GM12878 (cell line): Measurements from ENCODE around the gene EEF1A1. TPM values are rescaled to one million over a fixed set of nuclear protein-coding genes. Genes with fewer than 3 reads are reported as not detected.

Experiments
- ATF7 ChIP-seq: fragments of 450-650 bp; IDR thresholded peaks from 2 replicates; pipeline ENCODE4 v1.6.1; 2016; ENCODE audit warnings: low read depth, mild to moderate bottlenecking
- BACH1 ChIP-seq: fragments of 450-650 bp; IDR thresholded peaks from 2 replicates; pipeline ENCODE4 v1.6.1; 2017; ENCODE audit warnings: mild to moderate bottlenecking, borderline replicate concordance
- BHLHE40 ChIP-seq, 2 experiments: fragments of 450-650 bp in 1 of 2; IDR thresholded peaks; 2 replicates each; pipeline ENCODE4 v1.6.1; 2011 to 2017; ENCODE audit warnings: low read depth in 2 of 2, borderline replicate concordance in 1 of 2, improper control_type of control experiment in 1 of 2, low read length in 1 of 2, mild to moderate bottlenecking in 1 of 2
- CEBPB ChIP-seq, 2 experiments: fragments of 150-350 bp in 1 of 2; IDR thresholded peaks; 2 replicates each; pipeline ENCODE4 v1.6.1; 2012 to 2014; ENCODE audit warnings: low read depth in 2 of 2, low read length in 2 of 2, borderline replicate concordance in 1 of 2, inconsistent platforms in 1 of 2
- CREM ChIP-seq: IDR thresholded peaks from 2 replicates; pipeline ENCODE4 v1.6.1; 2014; ENCODE audit warnings: antibody characterized with exemption, low read depth
- IKZF1 ChIP-seq: fragments of 450-650 bp; conservative IDR thresholded peaks from 2 replicates; pipeline ENCODE4 v1.6.1; 2017; ENCODE audit warnings: antibody characterized with exemption, mild to moderate bottlenecking
- IKZF2 ChIP-seq, 2 experiments: fragments of 450-650 bp; IDR thresholded peaks; 2 replicates each; pipeline ENCODE4 v1.6.1; 2017; ENCODE audit warnings: mild to moderate bottlenecking in 2 of 2, moderate library complexity in 2 of 2
- IRF4 ChIP-seq: IDR thresholded peaks from 2 replicates; pipeline ENCODE4 v1.6.1; 2011; ENCODE audit warnings: low read depth, low read length
- JUNB ChIP-seq: IDR thresholded peaks from 2 replicates; pipeline ENCODE4 v1.6.1; 2016; ENCODE audit warnings: antibody characterized with exemption, mild to moderate bottlenecking
- KAT2A ChIP-seq: conservative IDR thresholded peaks from 2 replicates; pipeline ENCODE4 v1.6.1; 2011; ENCODE audit warnings: low read depth, low read length; ENCODE audit not compliant: control insufficient read depth
- KDM1A ChIP-seq: fragments of 200-600 bp; sonication (generic); IDR thresholded peaks from 2 replicates; pipeline ENCODE4 v1.6.1; 2016; ENCODE audit warnings: borderline replicate concordance
- MEF2A ChIP-seq: IDR thresholded peaks from 2 replicates; pipeline ENCODE4 v1.6.1; 2011; ENCODE audit warnings: low read depth, mild to moderate bottlenecking, low read length, moderate library complexity; ENCODE audit not compliant: insufficient read depth
- MEF2B ChIP-seq: fragments of 450-650 bp; IDR thresholded peaks from 2 replicates; pipeline ENCODE4 v1.6.1; 2018; ENCODE audit warnings: mild to moderate bottlenecking, moderate library complexity; ENCODE audit not compliant: partially characterized antibody, poor library complexity, severe bottlenecking
- MXI1 ChIP-seq: fragments of 150-350 bp; IDR thresholded peaks from 2 replicates; pipeline ENCODE4 v1.6.1; 2011; ENCODE audit warnings: low read depth, mild to moderate bottlenecking, inconsistent platforms, low read length, improper control_type of control experiment
- NR2F1 ChIP-seq: fragments of 450-650 bp; conservative IDR thresholded peaks from 2 replicates; pipeline ENCODE4 v1.6.1; 2017; ENCODE audit warnings: mild to moderate bottlenecking
- NRF1 ChIP-seq: conservative IDR thresholded peaks from 2 replicates; pipeline ENCODE4 v1.6.1; 2011; ENCODE audit warnings: mild to moderate bottlenecking, low read depth, low read length, improper control_type of control experiment
- PAX5 ChIP-seq: IDR thresholded peaks from 2 replicates; pipeline ENCODE4 v1.6.1; 2011; ENCODE audit warnings: low read depth, low read length, borderline replicate concordance
- RB1 ChIP-seq: fragments of 450-650 bp; formaldehyde crosslinking; IDR thresholded peaks from 2 replicates; pipeline ENCODE4 v1.6.1; 2017; ENCODE audit warnings: mild to moderate bottlenecking, borderline replicate concordance
- RFX5 ChIP-seq: IDR thresholded peaks from 2 replicates; pipeline ENCODE4 v1.6.1; 2011; ENCODE audit warnings: low read depth, low read length, improper control_type of control experiment
- SMAD1 ChIP-seq: fragments of 450-650 bp; IDR thresholded peaks from 2 replicates; pipeline ENCODE4 v1.6.1; 2018; ENCODE audit warnings: mild to moderate bottlenecking, low read depth; ENCODE audit not compliant: partially characterized antibody
- SPI1 ChIP-seq: IDR thresholded peaks from 2 replicates; pipeline ENCODE4 v1.6.1; 2011; ENCODE audit warnings: low read depth, mild to moderate bottlenecking, low read length, moderate library complexity, borderline replicate concordance; ENCODE audit not compliant: insufficient read depth
- SREBF1 ChIP-seq: IDR thresholded peaks from 2 replicates; pipeline ENCODE4 v1.6.1; 2012; ENCODE audit warnings: mild to moderate bottlenecking, low read length
- SREBF2 ChIP-seq: IDR thresholded peaks from 2 replicates; pipeline ENCODE4 v1.6.1; 2012; ENCODE audit warnings: mild to moderate bottlenecking, low read length
- SRF ChIP-seq, 2 experiments: IDR thresholded peaks; 2 replicates each; pipeline ENCODE4 v1.6.1; 2011; ENCODE audit warnings: low read depth in 2 of 2, low read length in 2 of 2, mild to moderate bottlenecking in 1 of 2, moderate library complexity in 1 of 2
- TBL1XR1 ChIP-seq: IDR thresholded peaks from 2 replicates; pipeline ENCODE4 v1.6.1; 2012; ENCODE audit warnings: low read depth, low read length, improper control_type of control experiment
- TCF7 ChIP-seq: IDR thresholded peaks from 2 replicates; pipeline ENCODE4 v1.6.1; 2014; ENCODE audit warnings: antibody characterized with exemption, borderline replicate concordance
- ZNF384 ChIP-seq: IDR thresholded peaks from 2 replicates; pipeline ENCODE4 v1.6.1; 2012; ENCODE audit warnings: low read depth, mild to moderate bottlenecking, low read length, improper control_type of control experiment, borderline replicate concordance
- polyA plus RNA-seq, 11 experiments: library from polyadenylated mRNA; depleted of rRNA in 4 of 11; unstranded in 6 of 11; stranded (reverse) in 5 of 11; fragments of >200 nt; fragmentation: Nextera tagmentation in 4 of 11; fragmentation: Illumina TruSeq in 1 of 11; extraction: Ambion mirVana in 4 of 11; extraction: Trizol in 1 of 11; gene quantifications; 1 replicate in 1 of 11; 2 replicates in 10 of 11; pipeline versions ENCODE4 v1.2.1 to v1.2.3, GENCODE V29; 2011 to 2016; ENCODE audit warnings: inconsistent platforms in 2 of 11, missing spikeins in 2 of 11, low read depth in 1 of 11
- total RNA-seq, 4 experiments: library from RNA; depleted of rRNA in 3 of 4; stranded (reverse); fragments of >200 nt in 3 of 4; fragmentation: Illumina TruSeq in 1 of 4; extraction: Trizol in 1 of 4; gene quantifications; 2 replicates each; pipeline versions ENCODE4 v1.2.1 to v1.2.3, GENCODE V29; 2013 to 2021
- TF ChIP-seq, protein P1 (sequence below): fragments of 450-650 bp; IDR thresholded peaks from 2 replicates; pipeline ENCODE4 v1.6.1; 2017; ENCODE audit warnings: low read depth, mild to moderate bottlenecking, moderate library complexity
- TF ChIP-seq, protein P2 (sequence below): fragments of 150-350 bp; IDR thresholded peaks from 2 replicates; pipeline ENCODE4 v1.6.1; 2016; ENCODE audit warnings: low read depth, low read length

EEF1A1 gene
- total and polyA plus RNA-seq, 10 of the 15 experiments (the other 5 are each of a cell fraction or from before 2014, with no cell fraction given) = 4,214 to 18,090 (median 14,132) TPM

GRCh38 chr6:73560853-73561407 is 40.1 kb upstream of the EEF1A1 start (continued):
- TF ChIP-seq, protein P1, sequence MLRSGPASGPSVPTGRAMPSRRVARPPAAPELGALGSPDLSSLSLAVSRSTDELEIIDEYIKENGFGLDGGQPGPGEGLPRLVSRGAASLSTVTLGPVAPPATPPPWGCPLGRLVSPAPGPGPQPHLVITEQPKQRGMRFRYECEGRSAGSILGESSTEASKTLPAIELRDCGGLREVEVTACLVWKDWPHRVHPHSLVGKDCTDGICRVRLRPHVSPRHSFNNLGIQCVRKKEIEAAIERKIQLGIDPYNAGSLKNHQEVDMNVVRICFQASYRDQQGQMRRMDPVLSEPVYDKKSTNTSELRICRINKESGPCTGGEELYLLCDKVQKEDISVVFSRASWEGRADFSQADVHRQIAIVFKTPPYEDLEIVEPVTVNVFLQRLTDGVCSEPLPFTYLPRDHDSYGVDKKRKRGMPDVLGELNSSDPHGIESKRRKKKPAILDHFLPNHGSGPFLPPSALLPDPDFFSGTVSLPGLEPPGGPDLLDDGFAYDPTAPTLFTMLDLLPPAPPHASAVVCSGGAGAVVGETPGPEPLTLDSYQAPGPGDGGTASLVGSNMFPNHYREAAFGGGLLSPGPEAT = peak; percentile 95
- peak; percentile 94 for TF ChIP-seq SPI1
- TF ChIP-seq SMAD1 = no peak
- peak; percentile 91 for TF ChIP-seq IKZF1
- TF ChIP-seq RB1 = no peak
- no peak for TF ChIP-seq BACH1
- TF ChIP-seq MEF2A = peak; percentile 70
- TF ChIP-seq SREBF2 = no peak
- TF ChIP-seq TCF7 = peak; percentile 88
- TF ChIP-seq RFX5 = no peak
- TF ChIP-seq IRF4 = peak; percentile 44; the same call in 1 of the 2 replicates
- peak in 1 of 2 experiments; percentile 31; a peak in 2 of 4 replicates for TF ChIP-seq BHLHE40 (IDR thresholded peaks at IDR 0.05; ENCODE audit: borderline replicate concordance in 1 of 2, low read depth in 2 of 2, low read length in 1 of 2)
- TF ChIP-seq NRF1 = no peak
- peak; percentile 8; the same call in 1 of the 2 replicates for TF ChIP-seq TBL1XR1
- peak; percentile 85 for TF ChIP-seq ATF7
- TF ChIP-seq SREBF1 = no peak
- TF ChIP-seq SRF (IDR thresholded peaks at IDR 0.05; ENCODE audit: low read depth in 2 of 2, low read length in 2 of 2) = no peak
- TF ChIP-seq IKZF2 (IDR thresholded peaks at IDR 0.05) = peak; percentile 98 to 99
- TF ChIP-seq, protein P2, sequence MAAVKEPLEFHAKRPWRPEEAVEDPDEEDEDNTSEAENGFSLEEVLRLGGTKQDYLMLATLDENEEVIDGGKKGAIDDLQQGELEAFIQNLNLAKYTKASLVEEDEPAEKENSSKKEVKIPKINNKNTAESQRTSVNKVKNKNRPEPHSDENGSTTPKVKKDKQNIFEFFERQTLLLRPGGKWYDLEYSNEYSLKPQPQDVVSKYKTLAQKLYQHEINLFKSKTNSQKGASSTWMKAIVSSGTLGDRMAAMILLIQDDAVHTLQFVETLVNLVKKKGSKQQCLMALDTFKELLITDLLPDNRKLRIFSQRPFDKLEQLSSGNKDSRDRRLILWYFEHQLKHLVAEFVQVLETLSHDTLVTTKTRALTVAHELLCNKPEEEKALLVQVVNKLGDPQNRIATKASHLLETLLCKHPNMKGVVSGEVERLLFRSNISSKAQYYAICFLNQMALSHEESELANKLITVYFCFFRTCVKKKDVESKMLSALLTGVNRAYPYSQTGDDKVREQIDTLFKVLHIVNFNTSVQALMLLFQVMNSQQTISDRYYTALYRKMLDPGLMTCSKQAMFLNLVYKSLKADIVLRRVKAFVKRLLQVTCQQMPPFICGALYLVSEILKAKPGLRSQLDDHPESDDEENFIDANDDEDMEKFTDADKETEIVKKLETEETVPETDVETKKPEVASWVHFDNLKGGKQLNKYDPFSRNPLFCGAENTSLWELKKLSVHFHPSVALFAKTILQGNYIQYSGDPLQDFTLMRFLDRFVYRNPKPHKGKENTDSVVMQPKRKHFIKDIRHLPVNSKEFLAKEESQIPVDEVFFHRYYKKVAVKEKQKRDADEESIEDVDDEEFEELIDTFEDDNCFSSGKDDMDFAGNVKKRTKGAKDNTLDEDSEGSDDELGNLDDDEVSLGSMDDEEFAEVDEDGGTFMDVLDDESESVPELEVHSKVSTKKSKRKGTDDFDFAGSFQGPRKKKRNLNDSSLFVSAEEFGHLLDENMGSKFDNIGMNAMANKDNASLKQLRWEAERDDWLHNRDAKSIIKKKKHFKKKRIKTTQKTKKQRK = no peak
- TF ChIP-seq CREM = peak; percentile 40; the same call in 1 of the 2 replicates
- TF ChIP-seq MEF2B = peak; percentile 67
- peak; percentile 80 for TF ChIP-seq JUNB
- no peak for TF ChIP-seq MXI1
- TF ChIP-seq PAX5 = no peak
- TF ChIP-seq KAT2A = no peak
- peak; percentile 74 for TF ChIP-seq NR2F1
- no peak for TF ChIP-seq KDM1A
- peak; percentile 97 for TF ChIP-seq ZNF384
- TF ChIP-seq CEBPB (IDR thresholded peaks at IDR 0.05; ENCODE audit: borderline replicate concordance in 1 of 2, low read depth in 2 of 2, low read length in 2 of 2) = peak in 1 of 2 experiments; percentile 48; a peak in 1 of 4 replicates
